Measurements from ENCODE around the gene SELENOM. TPM values are rescaled to one million over a fixed set of nuclear protein-coding genes. Genes with fewer than 3 reads are reported as not detected.

The SELENOM gene, protein sequence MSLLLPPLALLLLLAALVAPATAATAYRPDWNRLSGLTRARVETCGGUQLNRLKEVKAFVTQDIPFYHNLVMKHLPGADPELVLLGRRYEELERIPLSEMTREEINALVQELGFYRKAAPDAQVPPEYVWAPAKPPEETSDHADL
- 100 to 1,000 TPM in 2 of 8 experiments, 10 to 100 TPM in 6; 17.1 to 366 (median 42.5) TPM for total RNA-seq

DNA sequence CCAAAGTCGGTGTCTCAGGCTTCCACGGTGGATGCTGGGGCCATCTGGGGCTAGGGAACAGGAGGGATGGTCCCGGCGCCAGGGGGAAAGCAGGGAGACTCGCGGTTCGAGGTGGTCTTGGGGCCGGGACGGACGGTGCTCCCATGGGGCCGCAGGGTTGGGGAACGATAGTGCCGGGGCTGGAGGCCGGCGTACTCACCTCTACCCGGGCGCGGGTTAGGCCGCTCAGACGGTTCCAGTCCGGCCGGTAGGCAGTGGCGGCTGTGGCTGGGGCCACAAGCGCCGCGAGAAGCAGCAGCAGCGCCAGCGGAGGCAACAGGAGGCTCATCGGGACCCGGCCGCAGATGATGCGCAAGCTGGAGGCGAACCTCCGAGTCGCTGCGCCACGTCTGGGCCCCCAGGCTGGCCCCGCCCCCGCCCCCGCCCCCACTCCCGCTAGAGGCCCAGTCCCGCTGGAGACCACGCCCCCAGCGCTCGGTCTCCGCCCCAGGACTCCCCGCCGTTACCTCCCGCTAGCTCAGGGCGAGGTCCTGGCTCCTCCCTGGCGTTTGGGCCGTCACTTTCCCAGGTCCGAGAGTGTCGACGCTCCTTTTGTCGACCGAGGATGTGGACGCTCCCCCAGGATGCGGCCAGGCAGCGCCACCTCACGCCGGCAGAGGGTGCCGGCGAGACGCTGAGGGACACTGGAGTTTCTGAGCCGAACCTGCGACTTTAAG, at the start of gene SELENOM:
TSS of gene SELENOM (minus strand) at position 391 of the 716 bp plus-strand sequence. CDS start at position 328, 63 bp downstream.
- Histone ChIP-seq H3K4me1 (replicated peaks in 1 of 2) (peaks cover 5% of the 10 kb centered on the region in 2 donors), H3K4me3 (peak within 1 kb of the TSS; percentile 30 to 69 (median 43)), H3K27ac (peak within 1 kb of the TSS; percentile 13 to 43)
- peak; percentile 84 to 99 (median 98) for ATAC-seq (replicated peaks in 6 of 8)
- in situ Hi-C loops (cut with MboI; ENCODE audit: low pct_unique_long_range_greater_than_20kb in 2 of 9, low sequenced_read_pairs in 9 of 9, unreplicated experiment in 9 of 9), result no loop called here
- 0 to 4% (median 0%) methylated on average over 1 to 12 of the region's 67 CpGs; no CpG with 5 or more reads in 5 of the 10 experiments for WGBS, 10 experiments

- 0 to 92% (median 11%) methylated on average over 1 to 3 of the region's 3 CpGs; no CpG with 5 or more reads in 1 of the 10 experiments for WGBS, 10 experiments
- no peak for ATAC-seq (replicated peaks in 6 of 8)
- Histone ChIP-seq H3K4me3 (no peak overlapping the region), H3K4me1 (replicated peaks in 1 of 2) (no peaks in the 10 kb centered on the region), H3K27ac (no peak overlapping the region)
- in situ Hi-C loops (cut with MboI; ENCODE audit: low pct_unique_long_range_greater_than_20kb in 2 of 9, low sequenced_read_pairs in 9 of 9, unreplicated experiment in 9 of 9), result no loop called here
Measured at GRCh38 chr22:31155422-31155821, 48.1 kb upstream of the SELENOM start.

- WGBS, 10 experiments, result 60 to 100% methylated on average over 1 of the region's 1 CpG; no CpG with 5 or more reads in 8 of the 10 experiments
- H3K4me3 ChIP-seq, result no peak overlapping the region
- no peak overlapping the region for H3K27ac ChIP-seq
- H3K4me1 ChIP-seq (replicated peaks in 1 of 2), result no peaks in the 10 kb centered on the region
- in situ Hi-C loops (cut with MboI; ENCODE audit: low pct_unique_long_range_greater_than_20kb in 2 of 9, low sequenced_read_pairs in 9 of 9, unreplicated experiment in 9 of 9), result no loop called here
- no peak for ATAC-seq (replicated peaks in 6 of 8)
Measured at GRCh38 chr22:31154975-31155374, 47.6 kb upstream of the SELENOM start.

DNA sequence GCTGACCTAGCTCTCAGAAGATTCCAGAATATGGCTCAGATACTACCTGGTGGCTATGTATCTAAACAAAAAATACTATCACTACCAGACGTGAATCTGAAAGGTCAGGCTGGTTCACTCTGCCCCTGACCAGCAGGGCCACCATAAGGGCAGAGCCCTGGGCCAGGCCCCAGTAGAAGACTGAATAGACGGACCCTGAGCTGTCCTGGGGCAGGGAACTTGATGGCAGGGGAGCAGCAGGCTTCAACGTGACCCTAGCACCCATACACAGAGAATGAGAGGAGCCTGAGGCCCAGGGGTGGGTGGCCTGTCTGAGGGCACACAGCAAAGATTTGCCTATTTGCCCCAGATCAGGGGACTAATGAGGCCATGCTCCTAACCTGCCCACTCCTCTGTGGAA, 46.0 kb upstream of the SELENOM start:
- 0 to 57% (median 29%) methylated on average over 1 to 2 of the region's 3 CpGs; no CpG with 5 or more reads in 5 of the 10 experiments for WGBS, 10 experiments
- Histone ChIP-seq H3K4me1 (replicated peaks in 1 of 2) (no peaks in the 10 kb centered on the region), H3K4me3 (no peak overlapping the region), H3K27ac (no peak overlapping the region)
- in situ Hi-C loops (cut with MboI; ENCODE audit: low pct_unique_long_range_greater_than_20kb in 2 of 9, low sequenced_read_pairs in 9 of 9, unreplicated experiment in 9 of 9), result no loop called here
- no peak for ATAC-seq (replicated peaks in 6 of 8)

GRCh38 chr22:31151872-31152271, 44.5 kb upstream of the SELENOM start:
- H3K27ac ChIP-seq, result no peak overlapping the region
- H3K4me1 ChIP-seq (replicated peaks in 1 of 2), result no peaks in the 10 kb centered on the region
- no peak for ATAC-seq (replicated peaks in 6 of 8)
- in situ Hi-C loops (cut with MboI; ENCODE audit: low pct_unique_long_range_greater_than_20kb in 2 of 9, low sequenced_read_pairs in 9 of 9, unreplicated experiment in 9 of 9), result no loop called here
- WGBS, 10 experiments, result 0 to 100% (median 78%) methylated on average over 1 to 2 of the region's 2 CpGs; no CpG with 5 or more reads in 2 of the 10 experiments
- no peak overlapping the region for H3K4me3 ChIP-seq

DNA sequence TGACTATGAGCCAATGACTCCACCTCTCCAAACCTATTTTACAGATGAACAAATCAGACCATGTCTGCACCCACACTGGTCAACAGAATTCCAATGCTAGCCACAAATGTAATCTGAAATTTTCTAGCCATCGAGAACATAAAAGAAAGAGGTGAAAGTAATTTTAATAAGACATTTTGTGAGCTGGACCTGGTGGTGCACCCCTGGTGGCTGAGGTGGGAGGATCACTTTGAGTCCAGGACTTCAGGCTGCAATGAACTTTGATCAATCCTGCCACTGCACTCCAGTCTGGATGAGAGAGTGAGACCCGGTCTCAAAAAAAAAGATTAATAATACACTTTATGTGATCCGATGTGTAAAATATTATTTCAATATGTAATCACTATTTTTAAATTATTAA, 43.2 kb upstream of the SELENOM start:
- WGBS, 10 experiments, result 0 to 81% (median 58%) methylated on average over 2 to 3 of the region's 3 CpGs
- in situ Hi-C loops (cut with MboI; ENCODE audit: low pct_unique_long_range_greater_than_20kb in 2 of 9, low sequenced_read_pairs in 9 of 9, unreplicated experiment in 9 of 9), result no loop called here
- H3K27ac ChIP-seq, result no peak overlapping the region
- H3K4me1 ChIP-seq (replicated peaks in 1 of 2), result no peaks in the 10 kb centered on the region
- no peak for ATAC-seq (replicated peaks in 6 of 8)
- H3K4me3 ChIP-seq, result no peak overlapping the region

GRCh38 chr22:31148953-31149627, 41.7 kb upstream of the SELENOM start:
- in situ Hi-C loops (cut with MboI; ENCODE audit: low pct_unique_long_range_greater_than_20kb in 2 of 9, low sequenced_read_pairs in 9 of 9, unreplicated experiment in 9 of 9), result loop anchor here in 1 of 9 experiments (25.0 kb wide), 1 partner anchor 88 kb away; no protein-coding TSS in a partner anchor
- Histone ChIP-seq H3K4me1 (replicated peaks in 1 of 2) (no peaks in the 10 kb centered on the region), H3K27ac (no peak overlapping the region), H3K4me3 (no peak overlapping the region)
- WGBS, 10 experiments, result 0 to 20% (median 7%) methylated on average over 1 to 5 of the region's 5 CpGs; no CpG with 5 or more reads in 1 of the 10 experiments
- ATAC-seq (replicated peaks in 6 of 8), result peak; percentile 75 to 100 (median 95)

- in situ Hi-C loops (cut with MboI; ENCODE audit: low pct_unique_long_range_greater_than_20kb in 2 of 9, low sequenced_read_pairs in 9 of 9, unreplicated experiment in 9 of 9), result loop anchor here in 1 of 9 experiments (25.0 kb wide), 1 partner anchor 89 kb away; no protein-coding TSS in a partner anchor
Measured at GRCh38 chr22:31148488-31148887, 41.1 kb upstream of the SELENOM start.

DNA sequence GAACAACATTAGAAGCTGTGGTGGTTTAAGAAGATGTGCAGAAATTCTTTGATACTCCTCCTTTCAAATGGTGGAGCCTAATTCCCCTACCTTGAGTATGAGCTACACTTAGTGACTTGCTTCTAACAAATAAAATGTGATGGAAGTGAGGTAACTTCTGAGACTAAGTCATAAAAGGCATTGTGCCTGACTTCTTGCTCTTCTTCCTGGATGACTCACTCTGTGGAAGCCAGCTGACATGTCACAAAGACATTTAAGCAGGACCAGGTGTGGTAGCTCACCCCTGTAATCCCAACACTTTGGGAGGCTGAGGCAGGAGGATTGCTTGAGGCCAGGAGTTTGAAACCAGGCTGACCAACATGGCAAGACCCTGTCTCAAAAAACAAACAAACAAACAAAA, 36.9 kb upstream of the SELENOM start:
- Histone ChIP-seq H3K4me1 (replicated peaks in 1 of 2) (no peaks in the 10 kb centered on the region), H3K27ac (no peak overlapping the region), H3K4me3 (no peak overlapping the region)
- in situ Hi-C loops (cut with MboI; ENCODE audit: low pct_unique_long_range_greater_than_20kb in 2 of 9, low sequenced_read_pairs in 9 of 9, unreplicated experiment in 9 of 9), result loop anchor here in 1 of 9 experiments (25.0 kb wide), 1 partner anchor 93 kb away; no protein-coding TSS in a partner anchor
- ATAC-seq (replicated peaks in 6 of 8), result no peak

More at GRCh38 chr22:31148488-31148887, 41.1 kb upstream of the SELENOM start:
- 100% methylated on average over 1 of the region's 1 CpG; no CpG with 5 or more reads in 6 of the 10 experiments for WGBS, 10 experiments
- no peak overlapping the region for H3K27ac ChIP-seq
- peak in 4 of 8 experiments; percentile 7 to 56 (median 30) for ATAC-seq (replicated peaks in 6 of 8)
- H3K4me3 ChIP-seq, result no peak overlapping the region
- no peaks in the 10 kb centered on the region for H3K4me1 ChIP-seq (replicated peaks in 1 of 2)

DNA sequence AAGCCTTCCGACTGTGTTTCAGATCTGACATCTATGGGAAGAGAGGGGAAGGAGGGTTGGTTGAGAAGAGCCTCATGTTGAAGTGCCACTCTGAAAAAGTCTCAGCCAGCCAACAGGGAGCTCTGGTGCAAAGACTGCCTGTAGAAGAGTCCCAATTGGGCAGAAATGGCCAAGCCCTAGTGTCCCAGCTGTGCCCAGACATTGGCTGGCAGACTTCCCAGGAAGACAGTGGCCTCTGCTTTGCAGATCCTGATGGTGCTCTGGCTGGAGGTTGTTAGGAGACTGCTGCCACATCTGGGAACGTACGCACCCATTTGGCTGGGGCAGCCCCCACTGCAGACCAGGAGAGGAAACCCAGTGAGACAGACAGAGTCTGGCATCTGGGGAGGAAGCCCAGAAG, 36.2 kb upstream of the SELENOM start:
- no peak overlapping the region for H3K4me3 ChIP-seq
- H3K4me1 ChIP-seq (replicated peaks in 1 of 2), result no peaks in the 10 kb centered on the region
- WGBS, 10 experiments, result 25 to 90% (median 83%) methylated on average over 1 to 3 of the region's 3 CpGs; no CpG with 5 or more reads in 5 of the 10 experiments
- H3K27ac ChIP-seq, result no peak overlapping the region
- in situ Hi-C loops (cut with MboI; ENCODE audit: low pct_unique_long_range_greater_than_20kb in 2 of 9, low sequenced_read_pairs in 9 of 9, unreplicated experiment in 9 of 9), result loop anchor here in 1 of 9 experiments (25.0 kb wide), 1 partner anchor 94 kb away; no protein-coding TSS in a partner anchor
- no peak for ATAC-seq (replicated peaks in 6 of 8)

DNA sequence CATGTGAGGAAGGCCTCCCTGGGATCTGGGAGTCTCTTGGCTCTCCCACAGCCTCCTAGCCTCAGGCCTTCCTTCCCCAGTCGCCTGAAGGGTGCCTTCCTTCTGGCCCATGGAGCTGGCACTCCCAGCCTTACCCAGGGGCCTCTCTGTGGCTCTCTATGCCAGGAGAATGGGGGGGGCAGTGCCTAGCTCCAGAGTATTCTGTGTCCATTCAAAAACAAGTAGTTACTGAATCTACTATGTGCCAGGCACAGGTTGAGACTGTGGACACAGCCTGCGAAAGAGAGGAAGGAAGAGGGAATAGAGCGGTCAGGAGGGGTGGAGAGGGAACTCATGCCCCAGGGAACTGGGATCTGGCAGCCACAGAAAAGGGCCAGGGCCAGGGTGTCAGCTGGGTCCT, 35.7 kb upstream of the SELENOM start:
- no peak overlapping the region for H3K4me3 ChIP-seq
- WGBS, 10 experiments, result 47 to 100% (median 93%) methylated on average over 1 to 3 of the region's 3 CpGs; no CpG with 5 or more reads in 2 of the 10 experiments
- no peak overlapping the region for H3K27ac ChIP-seq
- ATAC-seq (replicated peaks in 6 of 8), result no peak
- in situ Hi-C loops (cut with MboI; ENCODE audit: low pct_unique_long_range_greater_than_20kb in 2 of 9, low sequenced_read_pairs in 9 of 9, unreplicated experiment in 9 of 9), result loop anchor here in 1 of 9 experiments (25.0 kb wide), 1 partner anchor 94 kb away; no protein-coding TSS in a partner anchor
- H3K4me1 ChIP-seq (replicated peaks in 1 of 2), result no peaks in the 10 kb centered on the region

DNA sequence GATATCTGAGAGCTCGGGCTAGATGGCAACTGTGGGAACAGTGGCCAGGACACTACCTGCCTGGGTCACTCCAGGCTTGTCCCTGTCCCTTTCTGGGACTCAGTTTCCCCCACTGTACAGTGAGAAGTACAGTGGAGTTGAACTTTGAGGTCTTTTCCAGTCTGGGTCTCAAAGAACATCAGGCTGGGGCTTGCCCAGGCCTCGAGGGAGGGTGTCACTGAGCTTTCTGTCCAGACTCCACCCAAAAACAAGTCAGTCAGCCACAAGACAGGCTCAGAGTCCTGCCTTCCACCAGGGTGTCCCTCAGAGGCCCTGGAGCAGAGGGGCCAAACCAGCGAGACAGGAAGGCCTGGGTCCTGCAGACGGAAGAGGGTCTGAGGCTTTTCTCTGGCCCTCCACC, 34.9 kb upstream of the SELENOM start:
- in situ Hi-C loops (cut with MboI; ENCODE audit: low pct_unique_long_range_greater_than_20kb in 2 of 9, low sequenced_read_pairs in 9 of 9, unreplicated experiment in 9 of 9), result loop anchor here in 1 of 9 experiments (25.0 kb wide), 1 partner anchor 95 kb away; no protein-coding TSS in a partner anchor
- peak in 2 of 8 experiments; percentile 74 to 75 for ATAC-seq (replicated peaks in 6 of 8)
- WGBS, 10 experiments, result 40 to 100% methylated on average over 1 of the region's 4 CpGs; no CpG with 5 or more reads in 8 of the 10 experiments
- Histone ChIP-seq H3K27ac (no peak overlapping the region), H3K4me3 (no peak overlapping the region), H3K4me1 (replicated peaks in 1 of 2) (no peaks in the 10 kb centered on the region)

- no peak for ATAC-seq (replicated peaks in 6 of 8)
- Histone ChIP-seq H3K4me1 (replicated peaks in 1 of 2) (no peaks in the 10 kb centered on the region), H3K4me3 (no peak overlapping the region), H3K27ac (no peak overlapping the region)
- in situ Hi-C loops (cut with MboI; ENCODE audit: low pct_unique_long_range_greater_than_20kb in 2 of 9, low sequenced_read_pairs in 9 of 9, unreplicated experiment in 9 of 9), result loop anchor here in 1 of 9 experiments (25.0 kb wide), 1 partner anchor 96 kb away; no protein-coding TSS in a partner anchor
- WGBS, 10 experiments, result 40 to 100% methylated on average over 1 of the region's 2 CpGs; no CpG with 5 or more reads in 8 of the 10 experiments
Measured at GRCh38 chr22:31141551-31141950, 34.2 kb upstream of the SELENOM start.

All from motor neuron (in vitro differentiated cells).